Measurements from ENCODE around the gene CAMTA2. TPM values are rescaled to one million over a fixed set of nuclear protein-coding genes. Genes with fewer than 3 reads are reported as not detected.

Gene CAMTA2
- total RNA-seq, 1 experiment from 2014 or later: 2.8 TPM

Other genes with a start within 250 kb of the CAMTA2 start
- gene ZMYND15, start 247.8 kb downstream of the CAMTA2 start, total RNA-seq (2014; rRNA removed; shearing (Covaris generic); ENCODE audit: low replicate concordance): 0.03 and 0.09 TPM in 2 replicates
- gene CXCL16, start 247.7 kb downstream of the CAMTA2 start, total RNA-seq (2014; rRNA removed; shearing (Covaris generic); ENCODE audit: low replicate concordance): 0.41 TPM in 1 of 2 replicates, not detected in the other
- gene TM4SF5, start 215.8 kb downstream of the CAMTA2 start, total RNA-seq (2014; rRNA removed; shearing (Covaris generic); ENCODE audit: low replicate concordance): not detected in 2 replicates
- not detected in 2 replicates for gene VMO1, start 201.3 kb downstream of the CAMTA2 start, total RNA-seq (2014; rRNA removed; shearing (Covaris generic); ENCODE audit: low replicate concordance)
- not detected in 2 replicates for gene GLTPD2, start 198.7 kb downstream of the CAMTA2 start, total RNA-seq (2014; rRNA removed; shearing (Covaris generic); ENCODE audit: low replicate concordance)
- gene PSMB6, start 191.5 kb downstream of the CAMTA2 start, total RNA-seq (2014; rRNA removed; shearing (Covaris generic); ENCODE audit: low replicate concordance): 205 and 277 TPM in 2 replicates
- gene PLD2, start 180.5 kb downstream of the CAMTA2 start, total RNA-seq (2014; rRNA removed; shearing (Covaris generic); ENCODE audit: low replicate concordance): 6.1 and 31.9 TPM in 2 replicates
- 25.0 and 30.1 TPM in 2 replicates for gene MINK1, start 154.3 kb downstream of the CAMTA2 start, total RNA-seq (2014; rRNA removed; shearing (Covaris generic); ENCODE audit: low replicate concordance)
- gene C17orf107, start 88.1 kb downstream of the CAMTA2 start, total RNA-seq (2014; rRNA removed; shearing (Covaris generic); ENCODE audit: low replicate concordance): 4.8 and 8.6 TPM in 2 replicates
- 0.09 and 0.64 TPM in 2 replicates for gene CHRNE, start 84.6 kb downstream of the CAMTA2 start, total RNA-seq (2014; rRNA removed; shearing (Covaris generic); ENCODE audit: low replicate concordance)
- gene GP1BA, start 55.4 kb downstream of the CAMTA2 start, total RNA-seq (2014; rRNA removed; shearing (Covaris generic); ENCODE audit: low replicate concordance): not detected in 2 replicates
- 80.0 and 89.3 TPM in 2 replicates for gene SLC25A11, start 47.6 kb downstream of the CAMTA2 start, total RNA-seq (2014; rRNA removed; shearing (Covaris generic); ENCODE audit: low replicate concordance)
- 45.6 and 57.1 TPM in 2 replicates for gene RNF167, start 47.4 kb downstream of the CAMTA2 start, total RNA-seq (2014; rRNA removed; shearing (Covaris generic); ENCODE audit: low replicate concordance)
- 258 and 443 TPM in 2 replicates for gene PFN1, start 39.1 kb downstream of the CAMTA2 start, total RNA-seq (2014; rRNA removed; shearing (Covaris generic); ENCODE audit: low replicate concordance)
- 4.5 and 21.3 TPM in 2 replicates for gene ENO3, start 36.6 kb downstream of the CAMTA2 start, total RNA-seq (2014; rRNA removed; shearing (Covaris generic); ENCODE audit: low replicate concordance)
- 23.1 and 48.6 TPM in 2 replicates for gene SPAG7, start 19.9 kb downstream of the CAMTA2 start, total RNA-seq (2014; rRNA removed; shearing (Covaris generic); ENCODE audit: low replicate concordance)
- gene INCA1, start 9.8 kb upstream of the CAMTA2 start, total RNA-seq (2014; rRNA removed; shearing (Covaris generic); ENCODE audit: low replicate concordance): 0.72 and 3.3 TPM in 2 replicates
- 14.1 and 44.0 TPM in 2 replicates for gene KIF1C, start 10.3 kb upstream of the CAMTA2 start, total RNA-seq (2014; rRNA removed; shearing (Covaris generic); ENCODE audit: low replicate concordance)
- gene SLC52A1, start 47.8 kb upstream of the CAMTA2 start, total RNA-seq (2014; rRNA removed; shearing (Covaris generic); ENCODE audit: low replicate concordance): not detected in 2 replicates
- gene ZFP3, start 90.8 kb upstream of the CAMTA2 start, total RNA-seq (2014; rRNA removed; shearing (Covaris generic); ENCODE audit: low replicate concordance): not detected in 2 replicates
- 18.0 and 18.5 TPM in 2 replicates for gene ZNF232, start 124.2 kb upstream of the CAMTA2 start, total RNA-seq (2014; rRNA removed; shearing (Covaris generic); ENCODE audit: low replicate concordance)
- gene USP6, start 128.4 kb upstream of the CAMTA2 start, total RNA-seq (2014; rRNA removed; shearing (Covaris generic); ENCODE audit: low replicate concordance): not detected in 2 replicates
- 2.6 and 3.7 TPM in 2 replicates for gene ZNF594, start 204.2 kb upstream of the CAMTA2 start, total RNA-seq (2014; rRNA removed; shearing (Covaris generic); ENCODE audit: low replicate concordance)
- not detected in 2 replicates for gene SCIMP, start 247.2 kb upstream of the CAMTA2 start, total RNA-seq (2014; rRNA removed; shearing (Covaris generic); ENCODE audit: low replicate concordance)

Data from Caki2 (cell line).